NCI-H82 treated with DMSO at 0.1 percent for 48 hours (cell line): ENCODE results near the gene NKIRAS2.
A peak's percentile ranks its signal among the peaks of the same experiment; 100 is the strongest.

ENCODE experiments used
- DNase-seq: peaks from one replicate; lab custom pipeline; 2025; ENCODE audit not compliant: unreplicated experiment; lab: John Stamatoyannopoulos, UW

The NKIRAS2 gene

DNA sequence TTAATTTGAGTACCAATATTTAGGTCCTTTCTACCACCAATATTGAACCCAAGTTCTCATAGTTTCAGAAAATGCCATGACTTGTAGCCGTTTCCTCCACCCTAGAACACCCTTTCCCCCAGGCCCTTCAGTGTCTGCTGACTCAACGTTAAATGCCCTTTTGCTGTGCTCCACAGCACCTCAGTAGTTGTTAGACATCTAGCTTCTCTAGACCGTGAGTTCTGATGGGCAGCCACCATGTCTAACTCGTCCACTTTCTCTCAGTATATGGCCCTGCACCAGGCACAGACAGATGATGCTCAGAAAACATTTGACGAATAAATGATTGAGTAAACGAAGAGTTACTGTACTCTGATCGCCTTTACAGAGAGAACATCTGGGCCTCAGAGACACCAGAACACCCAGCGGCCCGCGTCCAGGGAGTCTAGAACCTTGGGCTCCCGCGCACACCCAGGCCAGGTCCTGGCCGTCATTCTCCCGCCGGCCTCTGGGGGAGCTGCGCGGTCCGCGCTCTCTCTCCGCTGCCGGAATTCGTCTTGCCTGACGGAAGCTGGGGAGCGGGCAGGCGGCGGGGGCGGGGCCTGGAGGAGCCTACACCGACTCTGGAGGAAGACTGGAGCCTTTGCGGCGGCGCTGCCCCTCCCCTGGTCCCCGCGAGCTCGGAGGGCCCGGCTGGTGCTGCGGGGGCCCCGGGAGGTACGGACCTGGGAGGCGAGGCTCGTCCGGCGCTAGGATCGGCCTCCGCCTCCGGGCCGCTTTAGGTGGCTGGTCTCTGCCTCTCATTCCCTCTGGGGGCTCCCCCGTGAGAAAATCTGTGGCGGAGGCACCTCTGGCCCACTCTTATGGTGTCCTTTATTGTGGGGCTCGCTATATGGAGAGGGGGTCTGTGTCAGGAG lies at the start of gene NKIRAS2:
NKIRAS2 (plus strand) TSS at position 582 of the 896 bp plus-strand sequence. CDS start 1,488 bp downstream, outside the sequence.
- DNase-seq, result peak; percentile 74

DNA sequence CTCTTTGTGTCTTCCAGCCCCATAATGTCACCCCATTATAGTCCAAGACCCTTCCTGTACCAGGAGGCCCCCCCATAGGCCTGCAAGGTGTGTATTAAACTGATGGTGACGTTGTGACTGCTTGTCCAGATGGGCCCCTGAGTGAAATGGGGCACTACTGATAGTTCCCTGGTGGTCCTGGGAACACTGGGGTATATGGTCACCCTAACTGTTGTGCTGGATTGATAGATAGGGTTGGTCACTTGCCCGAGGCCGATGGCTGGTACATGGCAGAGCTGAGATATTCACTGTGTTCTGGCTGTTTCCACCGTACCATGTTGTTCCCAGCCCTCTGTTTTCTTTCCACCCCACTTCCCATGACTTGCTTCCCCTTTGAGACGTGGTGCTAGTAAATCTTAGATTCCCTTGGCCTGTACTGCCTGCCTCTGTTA lies 49.0 kb upstream of the NKIRAS2 start:
- no peak for DNase-seq

DNA sequence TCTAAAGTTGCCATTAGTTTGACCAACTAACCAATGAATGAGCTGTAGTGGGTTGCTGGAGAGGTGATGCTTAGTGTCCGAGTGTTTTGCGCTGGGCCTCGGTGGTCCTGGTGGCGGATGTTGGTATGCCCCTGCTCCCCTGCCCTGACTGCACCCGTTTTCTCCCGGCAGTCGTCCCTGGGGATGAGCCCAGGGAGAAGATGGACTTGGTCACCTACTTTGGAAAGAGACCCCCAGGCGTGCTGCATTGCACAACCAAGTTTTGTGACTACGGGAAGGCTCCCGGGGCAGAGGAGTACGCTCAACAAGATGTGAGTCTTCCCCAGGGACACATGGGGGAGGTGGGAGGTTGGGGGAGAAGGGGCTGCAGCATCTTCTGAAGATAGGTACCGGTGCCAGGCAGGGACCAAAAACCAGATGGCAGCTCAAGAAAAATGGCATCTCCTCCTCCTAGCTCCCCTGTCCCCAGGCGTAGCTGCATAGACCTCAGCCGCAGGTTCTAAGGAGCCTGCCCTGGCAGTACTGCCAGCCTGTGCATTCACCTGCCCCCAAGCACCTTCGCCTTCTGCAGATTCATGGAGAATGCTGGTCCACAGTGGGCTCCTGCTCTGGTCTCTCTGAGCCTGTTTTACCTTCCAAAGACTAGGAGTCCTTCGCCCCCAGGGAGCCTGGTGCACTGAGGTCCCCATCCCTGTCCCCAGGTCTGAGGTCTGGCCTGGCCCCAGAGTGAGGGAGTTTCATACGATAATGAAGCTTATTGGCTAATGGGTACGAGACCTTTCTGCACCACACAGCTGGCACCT lies 48.0 kb upstream of the NKIRAS2 start:
- no peak for DNase-seq

DNA sequence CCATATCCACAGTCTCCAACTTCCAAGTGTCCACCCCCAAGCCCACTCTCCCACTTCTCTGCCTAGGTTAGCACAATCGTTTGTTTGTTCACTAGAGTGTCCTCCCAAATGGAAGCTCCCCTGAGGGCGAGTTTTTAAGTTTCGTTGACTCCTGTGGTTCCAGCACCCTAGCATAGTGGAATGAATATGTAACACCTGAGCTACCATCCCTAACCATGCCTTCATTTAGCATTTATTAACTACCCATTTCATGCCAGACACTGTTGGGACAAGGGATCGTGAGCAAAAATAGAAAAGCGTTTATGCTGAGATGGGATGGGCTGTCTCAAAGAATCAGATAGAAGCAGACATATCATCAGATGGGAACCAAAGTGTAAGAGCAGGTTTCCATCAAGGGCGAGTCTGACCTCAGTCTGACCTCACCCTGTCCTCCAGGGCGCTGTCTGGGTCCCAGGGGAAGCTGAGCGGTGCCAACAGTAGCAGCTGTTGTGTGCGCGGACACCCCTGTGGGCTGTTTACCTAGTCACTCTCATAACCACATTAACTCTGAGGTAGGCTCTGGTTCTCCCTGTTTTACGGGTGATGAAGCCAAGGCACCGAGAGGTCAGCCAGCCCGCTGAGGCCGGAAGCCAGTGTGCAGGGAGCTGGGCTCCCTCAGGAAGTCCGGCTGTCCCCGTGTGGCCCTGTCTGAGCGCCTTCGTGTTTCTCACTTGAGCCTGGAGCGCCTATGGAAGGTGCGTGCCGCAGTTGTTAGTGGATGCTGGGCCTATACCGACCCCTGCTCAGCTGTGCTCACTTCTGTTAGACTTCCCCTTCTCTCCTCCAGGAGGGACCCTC lies 47.1 kb upstream of the NKIRAS2 start:
- no peak for DNase-seq

DNA sequence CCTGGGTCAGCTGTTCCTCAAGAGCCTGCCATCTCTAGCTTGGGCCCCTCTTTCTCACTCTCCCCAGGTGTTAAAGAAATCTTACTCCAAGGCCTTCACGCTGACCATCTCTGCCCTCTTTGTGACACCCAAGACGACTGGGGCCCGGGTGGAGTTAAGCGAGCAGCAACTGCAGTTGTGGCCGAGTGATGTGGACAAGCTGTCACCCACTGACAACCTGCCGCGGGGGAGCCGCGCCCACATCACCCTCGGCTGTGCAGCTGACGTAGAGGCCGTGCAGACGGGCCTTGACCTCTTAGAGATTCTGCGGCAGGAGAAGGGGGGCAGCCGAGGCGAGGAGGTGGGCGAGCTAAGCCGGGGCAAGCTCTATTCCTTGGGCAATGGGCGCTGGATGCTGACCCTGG lies 46.5 kb upstream of the NKIRAS2 start:
- no peak for DNase-seq

- no peak for DNase-seq
Measured at GRCh38 chr17:41974031-41974430, 45.9 kb upstream of the NKIRAS2 start.

DNA sequence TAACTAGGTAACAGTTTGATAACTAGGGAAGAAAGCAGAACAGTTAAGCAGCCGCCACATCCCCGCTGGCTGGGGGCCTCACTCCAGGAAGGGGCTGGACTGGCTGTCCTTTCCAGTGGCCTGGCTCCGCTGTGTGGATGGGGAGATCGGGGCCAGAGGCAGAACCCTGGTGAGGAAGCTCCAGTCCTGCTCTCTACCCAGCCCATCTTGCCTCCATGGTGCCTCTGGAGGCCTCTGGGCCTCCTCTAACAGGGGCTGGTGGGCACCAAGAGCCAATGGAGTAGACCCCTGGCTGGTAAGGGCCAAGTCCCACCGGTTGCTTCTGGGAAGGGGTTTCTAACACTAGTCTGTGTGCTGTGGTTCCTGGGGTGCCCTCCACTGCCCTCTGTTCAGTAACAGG lies 45.2 kb upstream of the NKIRAS2 start:
- no peak for DNase-seq

DNA sequence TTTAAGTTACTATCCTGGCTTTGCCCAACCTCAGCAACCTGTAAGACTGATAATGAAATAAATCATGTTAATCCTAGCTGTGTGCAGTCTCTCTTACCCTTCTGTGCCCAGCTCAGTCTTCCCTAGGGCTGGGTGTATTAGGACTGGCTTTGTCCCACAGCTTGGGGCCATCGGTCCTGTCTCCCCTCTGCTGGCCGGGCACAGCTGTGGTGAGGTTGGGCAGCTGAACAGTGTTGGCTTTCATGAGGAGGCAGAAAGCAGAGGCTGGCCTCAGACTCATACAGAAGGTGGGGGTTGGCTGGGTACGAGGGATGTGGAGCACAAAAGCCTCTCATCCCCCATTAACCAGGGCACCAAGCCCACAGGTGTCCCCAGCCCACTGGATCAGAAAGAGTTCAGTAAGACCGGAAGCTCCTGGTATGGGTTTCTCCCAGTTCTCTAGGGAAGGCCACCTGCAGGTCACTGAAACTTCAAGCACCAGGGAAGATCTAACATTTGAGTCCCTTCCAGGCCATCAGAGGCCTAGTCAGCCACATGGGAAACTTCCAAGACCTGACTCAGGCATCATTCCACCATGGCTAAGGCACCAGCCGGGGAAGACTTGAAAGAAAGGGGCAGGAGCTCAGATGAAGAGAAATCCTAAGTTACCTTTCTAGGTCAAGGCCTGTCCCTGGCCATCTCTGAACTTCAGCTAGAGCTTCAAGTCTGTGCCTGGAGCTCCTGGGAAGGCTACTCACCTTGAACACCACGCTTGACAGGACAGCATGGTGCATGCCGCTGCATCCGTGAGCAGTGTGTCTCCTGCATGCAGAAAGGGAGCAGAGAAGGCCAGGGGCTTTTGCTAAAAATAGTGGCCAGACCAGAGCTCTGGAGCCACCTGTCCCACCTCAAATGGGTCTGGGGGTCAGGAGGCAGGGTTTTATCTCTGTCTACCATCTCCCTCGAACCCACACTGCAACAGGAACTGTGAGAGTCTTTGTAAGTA lies 44.5 kb upstream of the NKIRAS2 start:
- no peak for DNase-seq

- no peak for DNase-seq
Measured at GRCh38 chr17:41976142-41976768, 43.6 kb upstream of the NKIRAS2 start.

DNA sequence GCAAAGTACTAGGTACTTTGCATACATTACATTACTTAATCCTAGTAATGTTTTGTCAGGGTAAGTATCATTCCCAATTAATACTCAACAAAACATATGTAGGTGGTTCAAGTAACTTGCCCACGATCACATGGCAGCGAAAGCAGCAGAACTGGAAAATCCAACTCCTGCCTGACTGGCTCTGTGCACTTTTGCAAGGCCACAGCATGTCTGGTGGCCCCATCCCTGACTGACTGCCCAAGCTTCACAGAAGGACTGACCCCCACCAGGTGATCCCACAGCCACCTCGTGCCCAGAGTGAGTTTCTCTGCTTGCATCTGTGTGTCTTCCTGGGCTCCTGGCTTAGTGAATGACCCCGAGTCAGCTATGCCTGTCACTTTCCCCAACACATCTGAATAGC lies 41.9 kb upstream of the NKIRAS2 start:
- no peak for DNase-seq

DNA sequence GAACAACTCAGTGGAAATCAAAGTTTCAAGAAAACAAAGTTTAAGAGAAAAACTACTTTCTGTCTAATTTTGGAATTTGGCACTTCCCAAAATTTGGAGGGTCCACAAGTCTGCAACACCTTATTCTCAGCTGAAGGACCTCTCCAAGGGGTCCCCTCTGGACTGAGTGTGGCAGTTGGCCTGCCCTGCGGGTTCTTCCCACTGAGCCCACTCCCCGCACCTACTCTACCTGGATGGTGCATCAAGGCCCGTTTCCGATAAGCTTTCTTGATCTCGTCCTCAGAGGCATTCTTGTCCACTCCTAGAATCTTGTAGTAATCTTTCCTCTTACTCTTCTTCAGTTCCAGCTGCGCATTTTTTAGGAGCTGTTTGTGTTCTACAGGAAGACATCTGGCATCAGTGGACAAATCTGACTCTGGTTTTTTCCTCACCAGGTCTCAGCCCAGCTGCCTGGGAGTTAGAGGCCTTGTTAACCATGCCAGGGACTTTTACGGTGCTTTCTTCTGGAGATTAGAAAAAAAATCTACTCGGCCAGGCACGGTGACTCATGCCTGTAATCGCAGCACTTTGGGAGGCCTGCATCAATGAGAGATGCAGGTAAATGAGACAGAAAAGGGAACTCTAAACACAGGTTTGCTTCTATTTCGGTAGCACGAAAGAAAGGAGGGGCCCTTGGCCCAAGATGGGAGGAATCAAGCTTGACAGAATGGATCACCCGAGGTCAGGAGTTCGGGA lies 37.7 kb upstream of the NKIRAS2 start:
- DNase-seq, result no peak

DNA sequence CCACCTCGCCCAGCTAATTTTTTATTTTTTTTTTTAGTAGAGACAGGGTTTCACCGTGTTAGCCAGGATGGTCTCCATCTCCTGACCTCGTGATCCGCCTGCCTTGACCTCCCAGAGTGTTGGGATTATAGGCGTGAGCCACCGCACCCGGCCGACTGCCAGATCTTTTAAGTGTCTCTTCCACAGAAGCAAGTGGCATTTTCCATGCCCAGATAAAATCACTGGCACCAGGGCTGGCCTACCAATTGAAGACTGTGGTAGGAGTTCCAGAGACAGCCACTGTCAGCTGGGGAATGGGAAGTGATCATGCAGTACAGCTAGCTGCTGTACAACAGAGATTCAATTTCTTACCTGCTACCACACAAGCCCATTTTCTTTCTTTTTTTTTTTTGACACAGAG lies 35.4 kb upstream of the NKIRAS2 start:
- DNase-seq, result no peak

DNA sequence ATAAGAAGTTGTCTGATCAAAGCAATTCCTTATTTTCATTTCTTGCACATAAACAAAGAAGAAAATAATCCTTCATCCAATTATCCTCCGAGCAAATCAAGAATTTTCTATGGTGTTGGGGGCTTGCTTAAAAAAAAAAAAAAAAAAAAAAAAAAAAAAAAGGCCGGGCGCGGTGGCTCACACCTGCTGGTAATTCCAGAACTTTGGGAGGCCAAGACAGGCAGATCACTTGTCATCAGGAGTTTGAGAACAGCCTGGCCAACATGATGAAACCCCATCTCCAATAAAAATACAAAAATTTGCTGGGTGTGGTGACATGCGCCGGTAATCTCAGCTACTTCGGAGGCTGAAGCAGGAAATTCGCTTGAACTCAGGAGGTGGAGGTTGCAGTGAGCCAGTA lies 34.0 kb upstream of the NKIRAS2 start:
- no peak for DNase-seq

GRCh38 chr17:41986634-41987033 lies 33.3 kb upstream of the NKIRAS2 start:
- peak; percentile 9 for DNase-seq

- DNase-seq, result no peak
Measured at GRCh38 chr17:41987642-41988041, 32.2 kb upstream of the NKIRAS2 start.

DNA sequence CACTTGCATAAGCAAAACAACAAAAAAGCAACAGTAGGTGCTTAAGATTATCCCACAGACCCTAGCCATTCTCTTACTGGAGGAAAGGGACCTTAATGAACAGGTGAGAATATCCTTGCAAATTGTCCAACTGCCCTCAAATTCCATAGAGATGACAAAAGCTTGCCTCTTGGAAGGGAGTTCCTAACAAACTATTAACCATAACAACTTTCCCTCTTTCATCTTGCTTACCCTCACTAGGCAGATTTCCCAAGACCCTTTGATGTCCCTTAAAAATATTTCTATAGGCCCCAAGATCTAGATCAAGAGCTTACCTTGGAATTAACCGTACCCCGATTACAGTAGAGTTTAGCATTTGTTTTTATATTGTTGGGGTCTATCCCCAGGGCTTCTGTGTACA lies 31.5 kb upstream of the NKIRAS2 start:
- no peak for DNase-seq

DNA sequence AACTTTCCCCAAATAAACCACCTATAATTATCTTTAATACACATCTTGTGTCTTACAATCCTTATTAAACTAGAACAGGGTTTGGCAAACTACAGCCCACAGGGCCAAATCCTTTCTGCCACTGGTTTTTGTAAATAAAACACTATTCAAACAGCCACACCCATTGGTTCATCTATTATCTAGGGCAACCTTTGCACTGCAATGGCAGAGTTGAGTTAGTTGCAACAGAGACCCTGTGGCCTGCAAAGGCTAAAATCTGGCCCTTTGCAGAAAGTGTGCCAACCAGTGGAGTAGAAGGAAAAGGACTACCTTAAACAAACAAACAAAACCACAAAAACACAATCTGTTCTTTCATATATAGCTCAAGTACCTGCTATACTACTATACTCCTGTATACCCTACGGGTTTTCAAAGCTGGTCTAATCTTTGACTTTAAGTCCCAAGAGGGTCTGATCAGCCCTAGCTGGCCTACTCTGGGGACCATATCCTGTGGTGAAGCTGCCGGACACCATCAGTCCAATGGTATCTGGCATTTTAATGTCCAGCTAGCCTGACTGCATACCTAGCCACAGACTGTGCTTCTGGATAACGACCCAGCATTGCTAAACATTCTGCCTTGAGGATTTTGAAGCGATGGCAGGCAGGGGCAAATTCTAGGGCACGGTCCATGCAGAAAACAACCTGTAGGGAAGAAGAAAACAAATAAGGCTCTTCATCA lies 30.0 kb upstream of the NKIRAS2 start:
- no peak for DNase-seq

DNA sequence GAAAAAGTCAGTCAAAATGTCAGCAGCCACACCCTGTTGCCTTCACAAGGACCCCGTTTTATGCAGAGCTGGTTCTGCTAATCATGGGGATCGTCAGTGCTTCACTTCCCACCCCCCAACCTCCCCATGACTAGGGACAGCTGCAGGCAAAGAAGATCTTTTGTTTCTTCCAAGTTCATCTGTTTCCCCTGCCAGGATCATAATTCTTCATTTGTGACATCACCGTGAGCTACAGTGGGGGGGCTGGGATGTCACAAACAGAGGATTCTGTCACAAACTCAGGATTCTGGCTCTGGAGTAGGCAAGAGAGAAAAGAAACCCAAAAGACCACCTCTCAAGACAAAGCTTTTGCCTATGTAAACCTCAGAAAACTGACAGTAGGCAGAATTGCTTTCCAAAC lies 27.3 kb upstream of the NKIRAS2 start:
- DNase-seq, result no peak
